GM12891 (cell line): Measurements from ENCODE around the gene MYL11.
"Not testable (repeated sequence)": the region's sequence is repeated elsewhere in the genome, so short reads cannot be mapped to it uniquely, and the experiment has no call there.

Experiments
- POLR2A ChIP-seq: IDR thresholded peaks from 2 replicates; pipeline ENCODE4 v1.6.1; 2011; ENCODE audit warnings: low read depth, low read length, control low read depth
- POLR2AphosphoS5 ChIP-seq: IDR thresholded peaks from 2 replicates; pipeline ENCODE4 v1.6.1; 2011; ENCODE audit warnings: low read depth, low read length, control low read depth
- TAF1 ChIP-seq: IDR thresholded peaks from 2 replicates; pipeline ENCODE4 v1.6.1; 2011; ENCODE audit warnings: low read depth, low read length, control low read depth

DNA sequence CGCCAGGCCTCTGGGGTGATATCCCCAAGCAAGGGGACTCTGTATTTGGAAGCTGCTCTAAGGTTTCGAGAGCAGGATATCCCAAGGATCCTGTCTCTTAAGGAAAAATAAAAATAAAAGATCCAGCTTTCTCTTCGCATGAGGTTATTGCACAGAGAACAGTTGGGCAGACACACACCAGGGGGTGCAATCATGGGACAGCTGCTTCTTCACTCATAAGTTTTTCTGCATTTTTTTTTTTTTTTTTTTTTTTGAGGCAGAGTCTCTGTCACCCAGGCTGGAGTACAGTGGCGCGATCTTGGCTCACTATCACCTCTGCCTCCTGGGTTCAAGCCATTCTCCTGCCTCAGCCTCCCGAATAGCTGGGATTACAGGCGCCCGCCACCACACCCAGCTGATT, 32.6 kb upstream of the MYL11 start:
- not testable (repeated sequence) for TF ChIP-seq POLR2AphosphoS5, TAF1, POLR2A
